ENCODE results near the gene AGAP2. TPM values are rescaled to one million over a fixed set of nuclear protein-coding genes. Genes with fewer than 3 reads are reported as not detected.
A peak's percentile ranks its signal among the peaks of the same experiment; 100 is the strongest.
"Not testable (repeated sequence)": the region's sequence is repeated elsewhere in the genome, so short reads cannot be mapped to it uniquely, and the experiment has no call there.

The AGAP2 gene
- total RNA-seq, 1 donor from 2014 or later: 28.2 TPM

DNA sequence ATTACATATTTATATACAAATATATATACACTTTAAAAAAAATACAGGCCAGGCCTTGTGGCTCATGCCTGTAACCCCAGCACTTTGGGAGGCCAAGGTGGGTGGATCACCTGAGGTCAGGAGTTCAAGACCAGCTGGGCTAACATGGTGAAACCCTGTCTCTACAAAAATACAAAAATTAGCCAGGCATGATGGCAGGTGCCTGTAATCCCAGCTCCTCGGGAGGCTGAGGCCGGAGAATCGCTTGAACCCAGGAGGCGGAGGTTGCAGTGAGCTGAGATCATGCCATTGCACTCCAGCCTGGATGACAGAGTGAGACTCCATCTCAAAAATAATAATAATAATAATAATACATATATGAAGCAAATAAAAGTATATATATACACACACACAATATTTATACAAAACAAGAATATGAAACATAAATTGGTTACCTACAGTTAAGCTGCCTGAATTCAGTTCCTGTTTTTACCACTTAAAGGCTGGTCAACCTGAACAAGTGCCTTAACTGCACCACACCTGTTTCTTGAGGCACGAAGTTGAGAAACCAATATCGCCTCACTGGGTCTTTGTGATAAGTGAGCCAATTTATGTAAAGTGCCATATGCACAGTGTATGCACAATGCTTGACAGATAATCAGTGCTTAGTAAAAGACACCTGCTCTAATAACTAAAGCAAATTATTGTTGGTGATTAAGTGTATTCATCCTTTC, 23.4 kb downstream of the AGAP2 start:
- intact Hi-C loops (cut with micrococcal nuclease); H3K27me3 Mint-ChIP-seq; H3K9me3 Mint-ChIP-seq; H3K27ac Mint-ChIP-seq; H3K4me3 Mint-ChIP-seq; H3K4me1 Mint-ChIP-seq; DNase-seq: not testable (repeated sequence)
- H3K36me3 Mint-ChIP-seq (ENCODE audit: low read depth): peaks cover 47% of the 10 kb centered on the region

DNA sequence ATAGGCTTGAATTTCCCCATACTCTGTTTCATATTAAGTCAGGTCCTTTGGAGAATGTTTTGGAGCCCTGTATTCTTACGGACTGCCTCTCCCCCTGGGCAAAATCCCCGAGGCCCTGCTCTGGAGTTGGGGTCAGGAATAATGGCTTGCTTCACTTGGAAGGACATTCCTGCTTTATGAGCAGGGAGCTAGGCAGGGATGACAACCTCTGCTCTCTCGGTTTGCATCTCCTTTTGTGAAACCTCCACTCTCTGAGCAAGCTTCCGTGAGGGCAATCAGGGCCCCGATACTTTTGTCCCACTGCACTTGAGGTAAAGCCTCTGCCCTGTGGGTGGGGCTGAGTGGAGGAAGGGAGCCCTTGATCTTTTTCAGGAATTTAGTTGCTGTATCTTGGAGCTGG, 25.3 kb downstream of the AGAP2 start:
- H3K9me3 Mint-ChIP-seq: no peaks in the 10 kb centered on the region
- H3K36me3 Mint-ChIP-seq (ENCODE audit: low read depth): peaks cover 31% of the 10 kb centered on the region
- no peak overlapping the region for H3K27ac Mint-ChIP-seq
- H3K4me3 Mint-ChIP-seq: no peak overlapping the region
- intact Hi-C loops (cut with micrococcal nuclease): no loop called here
- no peak for DNase-seq
- no peaks in the 10 kb centered on the region for H3K27me3 Mint-ChIP-seq
- peaks cover 3% of the 10 kb centered on the region for H3K4me1 Mint-ChIP-seq

DNA sequence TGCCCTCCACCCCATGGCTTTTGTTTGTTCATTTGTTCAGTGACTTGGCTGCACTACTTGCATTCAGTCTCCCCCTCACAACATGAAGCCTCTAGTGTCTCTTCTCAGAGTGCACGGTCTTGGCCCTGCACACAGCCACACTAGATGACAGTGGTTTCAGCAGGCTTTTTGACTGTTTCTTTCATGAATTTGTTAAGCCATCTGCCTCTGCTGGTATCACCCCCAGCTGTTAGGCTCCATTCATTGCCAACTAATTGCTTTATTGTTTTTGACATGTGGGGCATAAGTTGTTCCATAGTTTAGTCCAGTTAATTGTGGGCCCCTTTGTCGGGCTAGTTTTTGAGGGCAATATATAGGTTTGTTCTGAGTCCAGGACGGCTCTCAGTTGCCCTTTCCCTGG, 25.8 kb downstream of the AGAP2 start:
- Mint-ChIP-seq H3K27me3 (no peaks in the 10 kb centered on the region), H3K27ac (no peak overlapping the region), H3K4me3 (no peak overlapping the region), H3K36me3 (ENCODE audit: low read depth) (peaks cover 27% of the 10 kb centered on the region), H3K4me1 (peaks cover 3% of the 10 kb centered on the region), H3K9me3 (no peaks in the 10 kb centered on the region)
- intact Hi-C loops (cut with micrococcal nuclease): no loop called here
- no peak for DNase-seq

DNA sequence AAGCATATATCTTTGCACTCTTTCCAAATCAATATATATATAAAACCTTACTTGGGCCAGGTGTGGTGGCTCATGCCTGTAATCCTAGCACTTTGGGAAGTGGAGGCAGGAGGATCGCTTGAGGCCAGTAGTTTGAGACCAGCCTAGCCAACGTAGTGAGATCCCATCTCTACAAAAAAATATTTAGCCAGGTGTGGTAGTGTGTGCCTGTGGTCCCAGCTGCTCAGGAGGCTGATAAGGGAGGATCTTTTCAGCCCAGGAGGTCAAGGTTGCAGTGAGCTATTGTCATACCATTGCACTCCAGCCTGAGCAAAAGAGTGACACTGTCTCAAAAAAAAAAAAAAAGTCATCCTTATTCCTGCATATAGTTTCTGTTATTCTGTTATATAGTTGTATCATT, 30.2 kb downstream of the AGAP2 start:
- Mint-ChIP-seq H3K9me3 (no peaks in the 10 kb centered on the region), H3K27ac (no peak overlapping the region), H3K27me3 (no peaks in the 10 kb centered on the region), H3K4me1 (peaks cover 3% of the 10 kb centered on the region), H3K4me3 (no peak overlapping the region), H3K36me3 (ENCODE audit: low read depth) (peaks cover 47% of the 10 kb centered on the region)
- intact Hi-C loops (cut with micrococcal nuclease): no loop called here
- DNase-seq: no peak

DNA sequence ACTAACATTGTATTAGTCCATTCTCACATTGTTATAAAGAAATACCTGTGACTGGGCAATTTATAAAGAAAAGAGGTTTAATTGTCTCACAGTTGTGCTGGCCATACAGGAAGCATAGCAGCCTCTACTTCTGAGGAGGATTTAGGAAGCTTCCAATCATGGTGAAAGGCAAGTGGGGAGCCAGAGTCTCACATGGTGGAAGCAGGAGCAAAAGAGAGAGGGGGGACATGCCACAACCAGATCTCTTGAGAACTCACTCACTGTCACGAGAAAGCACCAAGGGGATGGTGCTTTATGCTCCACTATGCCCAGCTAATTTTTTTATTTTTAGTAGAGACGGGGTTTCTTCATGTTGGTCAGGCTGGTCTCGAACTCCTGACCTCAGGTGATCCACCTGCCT, 31.3 kb downstream of the AGAP2 start:
- Mint-ChIP-seq H3K27ac (no peak overlapping the region), H3K9me3 (peaks cover 6% of the 10 kb centered on the region), H3K4me3 (no peak overlapping the region), H3K36me3 (ENCODE audit: low read depth) (peaks cover 53% of the 10 kb centered on the region), H3K4me1 (peaks cover 3% of the 10 kb centered on the region), H3K27me3 (no peaks in the 10 kb centered on the region)
- intact Hi-C loops (cut with micrococcal nuclease): no loop called here
- DNase-seq: no peak

DNA sequence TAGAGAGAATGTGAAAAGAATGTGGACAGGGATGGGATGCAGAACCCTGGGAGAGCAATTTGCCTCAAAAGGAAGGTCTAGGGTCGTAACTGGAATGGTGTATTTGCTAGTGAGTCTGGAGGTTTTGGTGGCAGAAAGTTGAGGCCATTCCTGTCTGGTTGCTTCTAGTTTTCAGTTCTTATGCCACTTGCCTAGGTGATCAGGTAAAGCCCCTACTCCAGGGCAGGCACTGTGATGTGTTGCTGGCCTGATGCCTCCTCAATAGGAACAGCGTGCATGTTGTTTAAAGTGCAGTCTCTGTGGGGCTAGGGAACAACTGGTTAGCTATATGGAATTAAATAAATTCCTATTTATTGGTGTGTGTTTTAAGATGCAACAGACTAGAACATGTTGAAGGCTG, 38.2 kb downstream of the AGAP2 start:
- peaks cover 78% of the 10 kb centered on the region for H3K36me3 Mint-ChIP-seq (ENCODE audit: low read depth)
- no peak overlapping the region for H3K4me3 Mint-ChIP-seq
- H3K9me3 Mint-ChIP-seq: peaks cover 6% of the 10 kb centered on the region
- H3K4me1 Mint-ChIP-seq: peaks cover 1% of the 10 kb centered on the region
- no peaks in the 10 kb centered on the region for H3K27me3 Mint-ChIP-seq
- H3K27ac Mint-ChIP-seq: peak overlapping the region; percentile 14
- intact Hi-C loops (cut with micrococcal nuclease): no loop called here
- DNase-seq: peak; percentile 50

DNA sequence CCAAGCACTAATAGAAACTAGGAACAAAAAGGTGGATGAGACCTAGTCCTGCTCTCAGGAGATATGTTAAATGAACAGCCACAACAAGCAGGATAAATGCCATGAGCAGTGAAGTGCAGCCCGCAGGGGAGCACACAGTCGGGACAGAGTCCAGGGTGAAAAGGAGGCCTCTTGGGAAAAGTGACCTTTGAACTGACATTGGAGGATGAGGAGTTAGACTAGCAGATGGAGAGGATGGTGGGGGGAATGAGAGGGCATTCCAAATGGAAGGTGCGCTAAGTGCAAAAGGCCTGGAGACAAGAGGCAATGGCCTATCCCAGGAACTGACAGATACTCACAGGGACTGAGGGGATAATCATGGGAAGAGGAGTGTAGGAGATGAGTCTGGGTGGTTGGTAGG, 40.1 kb downstream of the AGAP2 start:
- Mint-ChIP-seq H3K36me3 (ENCODE audit: low read depth) (peaks cover 61% of the 10 kb centered on the region), H3K27ac (no peak overlapping the region), H3K4me3 (no peak overlapping the region), H3K4me1 (peaks cover 1% of the 10 kb centered on the region), H3K27me3 (no peaks in the 10 kb centered on the region), H3K9me3 (peaks cover 6% of the 10 kb centered on the region)
- DNase-seq: peak; percentile 49
- intact Hi-C loops (cut with micrococcal nuclease): loop anchor here (10.0 kb wide), 1 partner anchor 224 kb away; the partner anchor contains the start of gene ARHGAP9

DNA sequence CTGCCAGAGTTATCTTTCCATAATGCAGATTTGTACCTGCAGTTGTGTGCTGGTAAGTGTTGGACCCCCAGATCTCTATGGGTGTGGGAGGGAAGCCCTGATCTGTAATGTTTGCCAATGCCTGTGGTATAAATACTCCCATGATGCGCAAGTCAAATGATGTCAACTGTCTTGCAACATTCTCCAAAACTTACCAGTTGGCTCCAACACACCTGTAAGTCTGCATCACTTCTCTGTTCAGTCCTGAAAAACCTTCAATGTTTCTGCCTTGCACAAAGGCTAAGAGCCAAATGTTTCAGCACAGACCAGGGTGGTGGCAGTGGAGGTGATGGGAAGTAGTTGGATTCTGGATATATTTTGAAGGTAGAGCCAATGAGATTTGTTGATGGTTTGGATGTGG, 41.5 kb downstream of the AGAP2 start:
- no peak overlapping the region for H3K4me3 Mint-ChIP-seq
- H3K27ac Mint-ChIP-seq: no peak overlapping the region
- intact Hi-C loops (cut with micrococcal nuclease): loop anchor here (10.0 kb wide), 1 partner anchor 222 kb away; the partner anchor contains the start of gene ARHGAP9
- H3K9me3 Mint-ChIP-seq: no peaks in the 10 kb centered on the region
- DNase-seq: peak; percentile 51
- H3K4me1 Mint-ChIP-seq: peaks cover 1% of the 10 kb centered on the region
- peaks cover 48% of the 10 kb centered on the region for H3K36me3 Mint-ChIP-seq (ENCODE audit: low read depth)
- no peaks in the 10 kb centered on the region for H3K27me3 Mint-ChIP-seq

DNA sequence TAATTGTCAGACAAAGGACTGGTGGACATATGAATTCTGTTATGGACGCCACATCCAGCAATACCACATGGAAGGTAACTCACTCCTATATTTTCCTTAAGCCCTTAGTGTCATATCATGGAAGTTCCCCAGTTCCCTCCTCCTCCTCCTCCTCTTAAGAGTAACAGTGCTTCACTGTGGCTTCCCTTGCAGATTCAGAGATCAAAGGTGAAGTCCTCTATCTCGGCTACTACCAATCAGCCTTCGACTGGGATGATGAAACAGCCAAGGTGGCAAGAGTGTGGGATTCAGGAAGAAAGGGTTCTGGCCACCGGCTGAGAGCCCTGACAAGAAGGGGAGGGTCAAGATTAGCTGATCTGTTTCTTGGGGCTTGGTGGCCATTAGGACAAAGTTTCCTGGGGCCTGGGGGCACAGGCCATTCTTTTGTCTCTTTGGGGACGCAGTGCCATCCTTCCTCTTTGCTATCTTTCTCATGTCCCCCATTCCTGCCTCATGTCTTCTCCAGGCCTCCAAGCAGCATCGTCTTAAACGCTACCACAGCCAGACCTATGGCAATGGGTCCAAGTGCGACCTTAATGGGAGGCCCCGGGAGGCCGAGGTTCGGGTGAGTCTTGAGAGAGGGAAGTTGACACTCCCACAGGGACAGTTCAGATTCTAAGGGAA, 42.6 kb downstream of the AGAP2 start:
- Mint-ChIP-seq H3K27ac (no peak overlapping the region), H3K4me3 (peak overlapping the region; percentile 29), H3K36me3 (ENCODE audit: low read depth) (peaks cover 43% of the 10 kb centered on the region), H3K27me3 (peaks cover 3% of the 10 kb centered on the region), H3K4me1 (peaks cover 1% of the 10 kb centered on the region), H3K9me3 (no peaks in the 10 kb centered on the region)
- intact Hi-C loops (cut with micrococcal nuclease): loop anchor here (10.0 kb wide), 1 partner anchor 221 kb away; the partner anchor contains the start of gene ARHGAP9
- DNase-seq: peak; percentile 53

DNA sequence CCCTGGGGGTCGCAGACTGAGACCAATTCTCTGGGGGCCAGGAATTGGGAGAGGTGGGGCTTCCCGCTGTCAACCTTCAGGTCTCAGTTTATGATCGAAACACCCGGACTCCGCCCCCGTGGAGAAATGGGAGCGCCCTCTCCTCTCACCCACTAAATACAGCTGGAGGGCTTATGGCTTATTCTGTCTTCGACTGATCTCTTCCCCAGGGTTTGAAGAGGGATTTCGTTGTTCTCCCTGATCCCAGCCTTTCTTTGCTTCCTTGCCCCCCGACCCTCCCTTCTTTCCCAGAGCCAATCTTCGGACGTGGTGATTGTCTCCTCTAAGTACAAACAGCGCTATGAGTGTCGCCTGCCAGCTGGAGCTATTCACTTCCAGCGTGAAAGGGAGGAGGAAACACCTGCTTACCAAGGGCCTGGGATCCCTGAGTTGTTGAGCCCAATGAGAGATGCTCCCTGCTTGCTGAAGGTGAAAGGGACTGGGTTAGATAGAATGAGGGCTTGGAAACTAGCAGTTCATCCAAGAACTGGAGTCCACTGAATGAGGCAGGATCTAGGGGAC, 44.0 kb downstream of the AGAP2 start:
- intact Hi-C loops (cut with micrococcal nuclease): loop anchor here (1.0 to 10.0 kb wide), 6 partner anchors 62 to 220 kb away; partner anchors contain the start of genes ARHGAP9, B4GALNT1, DCTN2 and DDIT3
- H3K9me3 Mint-ChIP-seq: no peaks in the 10 kb centered on the region
- no peak overlapping the region for H3K4me3 Mint-ChIP-seq
- no peak for DNase-seq
- H3K27ac Mint-ChIP-seq: no peak overlapping the region
- H3K27me3 Mint-ChIP-seq: peaks cover 11% of the 10 kb centered on the region
- peaks cover 1% of the 10 kb centered on the region for H3K4me1 Mint-ChIP-seq
- peaks cover 37% of the 10 kb centered on the region for H3K36me3 Mint-ChIP-seq (ENCODE audit: low read depth)

DNA sequence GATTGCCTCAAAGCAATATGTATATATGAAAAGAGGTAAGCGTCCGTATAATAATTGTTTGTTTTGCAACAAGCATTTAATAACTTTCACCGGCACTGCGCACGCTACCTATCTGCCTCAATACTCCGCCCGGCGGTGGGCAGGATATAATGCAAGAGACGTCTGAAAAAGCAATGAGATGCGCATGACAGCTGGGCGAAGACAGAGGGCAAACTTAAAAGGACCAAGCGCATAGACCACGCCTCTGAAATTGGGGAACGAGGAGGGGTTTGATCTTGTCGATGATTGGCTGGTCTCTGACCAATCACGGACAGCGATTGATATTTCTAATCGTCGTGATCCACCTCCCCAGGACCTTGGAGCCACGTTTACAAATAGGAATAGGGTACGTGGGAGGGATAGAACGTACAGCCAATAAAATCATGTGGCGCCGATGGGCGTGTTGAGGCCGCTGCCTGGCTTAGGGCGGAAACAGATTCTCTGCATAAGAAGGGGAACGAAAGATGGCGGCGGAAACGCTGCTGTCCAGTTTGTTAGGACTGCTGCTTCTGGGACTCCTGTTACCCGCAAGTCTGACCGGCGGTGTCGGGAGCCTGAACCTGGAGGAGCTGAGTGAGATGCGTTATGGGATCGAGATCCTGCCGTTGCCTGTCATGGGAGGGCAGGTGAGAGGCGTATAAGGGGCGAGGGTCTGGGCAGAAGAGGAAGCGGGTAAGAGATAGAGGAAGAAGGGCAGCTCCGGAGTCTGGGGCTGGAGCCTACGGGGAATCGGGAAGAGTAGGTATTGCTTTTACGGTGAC, 44.7 kb downstream of the AGAP2 start, which contains the start of gene OS9:
Gene OS9, plus strand, starts transcription at position 474 of the 800 bp plus-strand sequence. Its CDS starts 30 bp downstream, at position 504.
- no peaks in the 10 kb centered on the region for H3K9me3 Mint-ChIP-seq
- intact Hi-C loops (cut with micrococcal nuclease): loop anchor here (1.0 to 10.0 kb wide), 7 partner anchors 50 to 219 kb away; partner anchors contain the start of genes ARHGAP9, B4GALNT1, DCTN2 and DDIT3
- H3K27ac Mint-ChIP-seq: no peak within 1 kb of the TSS
- H3K36me3 Mint-ChIP-seq (ENCODE audit: low read depth): peaks cover 30% of the 10 kb centered on the region
- peaks cover 1% of the 10 kb centered on the region for H3K4me1 Mint-ChIP-seq
- H3K27me3 Mint-ChIP-seq: peaks cover 13% of the 10 kb centered on the region
- peak; percentile 98 for DNase-seq
- no peak within 1 kb of the TSS for H3K4me3 Mint-ChIP-seq

DNA sequence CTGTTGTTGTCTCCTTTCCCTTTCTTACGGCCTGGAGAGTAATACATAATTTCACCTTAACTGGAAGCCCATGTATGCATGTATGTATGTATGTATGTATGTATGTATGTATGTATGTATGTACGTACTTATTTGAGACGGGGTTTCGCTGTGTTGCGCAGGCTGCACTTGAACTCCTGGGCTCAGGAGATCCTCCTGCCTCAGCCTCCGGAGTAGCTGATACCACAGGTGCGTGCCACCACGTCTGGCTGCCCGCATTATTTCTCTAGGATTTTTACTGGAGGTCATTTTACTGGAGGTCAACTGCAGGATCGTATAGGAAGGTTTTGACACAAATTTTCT, 45.3 kb downstream of the AGAP2 start:
- H3K9me3 Mint-ChIP-seq: no peaks in the 10 kb centered on the region
- H3K36me3 Mint-ChIP-seq (ENCODE audit: low read depth): peaks cover 24% of the 10 kb centered on the region
- no peak for DNase-seq
- peaks cover 1% of the 10 kb centered on the region for H3K4me1 Mint-ChIP-seq
- H3K4me3 Mint-ChIP-seq: no peak overlapping the region
- intact Hi-C loops (cut with micrococcal nuclease): loop anchor here (1.0 to 10.0 kb wide), 6 partner anchors 51 to 218 kb away; partner anchors contain the start of genes ARHGAP9, B4GALNT1, DCTN2 and DDIT3
- H3K27me3 Mint-ChIP-seq: peaks cover 16% of the 10 kb centered on the region
- no peak overlapping the region for H3K27ac Mint-ChIP-seq

DNA sequence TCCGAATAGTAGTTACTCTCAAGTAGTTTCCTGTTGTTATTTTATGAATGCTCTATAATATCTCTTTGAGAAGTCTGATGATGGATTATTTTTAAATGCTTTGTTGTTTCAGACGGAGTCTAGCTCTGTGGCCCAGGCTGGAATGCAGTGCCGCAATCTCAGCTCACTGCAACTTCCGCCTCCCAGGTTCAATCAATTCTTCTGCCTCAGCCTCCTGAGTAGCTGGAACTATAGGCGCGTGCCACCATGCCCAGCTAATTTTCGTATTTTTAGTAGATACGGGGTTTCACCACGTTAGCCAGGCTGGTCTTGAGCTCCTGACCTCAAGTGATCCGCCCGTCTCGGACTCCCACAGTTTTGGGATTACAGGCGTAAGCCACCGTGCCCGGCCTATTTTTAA, 46.0 kb downstream of the AGAP2 start:
- DNase-seq: peak; percentile 53
- peaks cover 20% of the 10 kb centered on the region for H3K27me3 Mint-ChIP-seq
- no peak overlapping the region for H3K27ac Mint-ChIP-seq
- H3K4me1 Mint-ChIP-seq: no peaks in the 10 kb centered on the region
- H3K4me3 Mint-ChIP-seq: no peak overlapping the region
- intact Hi-C loops (cut with micrococcal nuclease): loop anchor here (5.0 to 10.0 kb wide), 5 partner anchors 60 to 218 kb away; partner anchors contain the start of genes ARHGAP9, B4GALNT1, DCTN2 and DDIT3
- H3K36me3 Mint-ChIP-seq (ENCODE audit: low read depth): peaks cover 18% of the 10 kb centered on the region
- no peaks in the 10 kb centered on the region for H3K9me3 Mint-ChIP-seq

All from activated CD4-positive, alpha-beta T cell treated with anti-CD3 and anti-CD28 coated beads, Interleukin-2, amount 10 ng/mL, durations not matched to agents 24 days and 14 days (primary cell).